Measurements from ENCODE around the gene NKD1.

NKD1 gene

DNA sequence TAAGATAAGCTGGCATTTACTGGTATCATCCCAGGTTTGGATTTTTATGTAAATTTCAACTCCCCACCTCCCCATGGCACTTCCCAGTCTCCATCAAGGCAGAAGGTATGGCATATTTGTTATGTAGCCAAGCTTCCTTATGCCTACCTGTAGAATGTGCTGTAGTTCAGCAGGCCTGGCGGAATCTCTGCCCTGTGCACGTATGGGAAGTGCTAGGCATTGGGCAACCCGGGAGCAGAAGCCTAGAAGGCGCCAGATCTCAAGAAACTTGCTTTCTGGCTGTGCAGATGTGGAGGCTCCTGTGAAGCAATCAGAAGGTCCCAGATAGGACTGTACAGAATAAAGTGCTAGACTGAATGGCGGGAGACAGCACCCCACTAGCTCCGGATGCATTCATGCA lies 68.2 kb downstream of the NKD1 start:
- H3K9me2 ChIP-seq (replicated peaks; ENCODE audit: low read depth, low read length), result no peaks in the 10 kb centered on the region
- H3K27me3 ChIP-seq (ENCODE audit: insufficient read depth, low read length, poor library complexity, severe bottlenecking), result no peaks in the 10 kb centered on the region
- H3K4me3 ChIP-seq (ENCODE audit: low read length, poor library complexity, severe bottlenecking), result no peak overlapping the region
- H3K4me2 ChIP-seq (ENCODE audit: low read depth, low read length, poor library complexity, severe bottlenecking), result no peak overlapping the region
- H3K4me1 ChIP-seq (ENCODE audit: insufficient read depth, low read length, poor library complexity, severe bottlenecking), result no peaks in the 10 kb centered on the region
- no peaks in the 10 kb centered on the region for H4K20me1 ChIP-seq (ENCODE audit: insufficient read depth, low read length, poor library complexity, severe bottlenecking)
- no peaks in the 10 kb centered on the region for H3K36me3 ChIP-seq (ENCODE audit: insufficient read depth, low read length)
- no peak for TF ChIP-seq EZH2phosphoT487 (IDR thresholded peaks at IDR 0.05; ENCODE audit: borderline replicate concordance)
- TF ChIP-seq, protein P1, sequence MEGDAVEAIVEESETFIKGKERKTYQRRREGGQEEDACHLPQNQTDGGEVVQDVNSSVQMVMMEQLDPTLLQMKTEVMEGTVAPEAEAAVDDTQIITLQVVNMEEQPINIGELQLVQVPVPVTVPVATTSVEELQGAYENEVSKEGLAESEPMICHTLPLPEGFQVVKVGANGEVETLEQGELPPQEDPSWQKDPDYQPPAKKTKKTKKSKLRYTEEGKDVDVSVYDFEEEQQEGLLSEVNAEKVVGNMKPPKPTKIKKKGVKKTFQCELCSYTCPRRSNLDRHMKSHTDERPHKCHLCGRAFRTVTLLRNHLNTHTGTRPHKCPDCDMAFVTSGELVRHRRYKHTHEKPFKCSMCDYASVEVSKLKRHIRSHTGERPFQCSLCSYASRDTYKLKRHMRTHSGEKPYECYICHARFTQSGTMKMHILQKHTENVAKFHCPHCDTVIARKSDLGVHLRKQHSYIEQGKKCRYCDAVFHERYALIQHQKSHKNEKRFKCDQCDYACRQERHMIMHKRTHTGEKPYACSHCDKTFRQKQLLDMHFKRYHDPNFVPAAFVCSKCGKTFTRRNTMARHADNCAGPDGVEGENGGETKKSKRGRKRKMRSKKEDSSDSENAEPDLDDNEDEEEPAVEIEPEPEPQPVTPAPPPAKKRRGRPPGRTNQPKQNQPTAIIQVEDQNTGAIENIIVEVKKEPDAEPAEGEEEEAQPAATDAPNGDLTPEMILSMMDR (conservative IDR thresholded peaks at IDR 0.05; ENCODE audit: low read length), result no peak
- no peaks in the 10 kb centered on the region for H3K79me2 ChIP-seq (ENCODE audit: insufficient read depth, low read length)
- H3K9ac ChIP-seq (ENCODE audit: low read depth, low read length, poor library complexity, severe bottlenecking), result no peak overlapping the region
- H2AFZ ChIP-seq (ENCODE audit: low read length), result no peak overlapping the region
- H3K9me3 ChIP-seq (ENCODE audit: insufficient read depth, low read depth, low read length), result no peaks in the 10 kb centered on the region
- H3F3A ChIP-seq (ENCODE audit: low read depth), result no peaks in the 10 kb centered on the region

DNA sequence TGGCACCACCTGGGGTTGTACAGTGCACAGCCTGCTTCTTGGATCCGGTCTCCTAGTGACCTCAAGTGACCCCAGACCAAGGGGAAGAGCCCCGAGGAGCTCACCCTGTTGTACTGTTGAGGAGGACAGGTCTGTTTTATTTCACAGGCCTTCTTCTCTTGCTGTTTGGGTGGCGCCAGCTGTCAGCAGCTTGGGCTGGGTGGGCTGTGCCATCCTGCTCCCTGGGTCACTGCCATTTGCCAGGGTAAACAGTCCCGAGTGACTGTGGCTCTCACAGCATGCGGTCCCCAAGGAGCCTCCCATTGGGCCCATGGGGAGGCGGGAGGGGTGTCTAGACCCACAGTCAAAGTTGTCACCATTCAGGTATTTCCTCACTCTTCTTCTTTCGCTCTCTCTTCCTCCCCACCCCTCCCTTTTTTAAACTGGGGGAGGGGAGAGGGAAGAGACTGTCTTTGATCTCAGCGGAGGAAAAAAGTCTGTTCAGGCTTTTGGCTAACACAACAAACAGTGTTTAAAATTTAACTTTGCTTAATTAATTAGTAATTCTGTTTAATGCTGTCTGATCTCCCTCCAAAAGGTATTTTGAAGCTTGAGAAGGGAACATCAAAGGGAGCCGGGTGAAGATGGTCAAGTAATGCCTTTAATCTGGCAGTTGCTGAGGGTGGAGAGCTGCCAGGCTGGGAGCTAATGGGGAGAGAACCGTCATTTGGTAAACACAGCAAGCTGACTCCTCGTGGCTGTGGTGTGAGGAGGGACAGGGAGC lies 68.9 kb downstream of the NKD1 start:
- H3K9me2 ChIP-seq (replicated peaks; ENCODE audit: low read depth, low read length), result no peaks in the 10 kb centered on the region
- H2AFZ ChIP-seq (ENCODE audit: low read length), result no peak overlapping the region
- H3K4me1 ChIP-seq (ENCODE audit: insufficient read depth, low read length, poor library complexity, severe bottlenecking), result no peaks in the 10 kb centered on the region
- H4K20me1 ChIP-seq (ENCODE audit: insufficient read depth, low read length, poor library complexity, severe bottlenecking), result no peaks in the 10 kb centered on the region
- H3K4me3 ChIP-seq (ENCODE audit: low read length, poor library complexity, severe bottlenecking), result no peak overlapping the region
- no peaks in the 10 kb centered on the region for H3K27me3 ChIP-seq (ENCODE audit: insufficient read depth, low read length, poor library complexity, severe bottlenecking)
- no peaks in the 10 kb centered on the region for H3K36me3 ChIP-seq (ENCODE audit: insufficient read depth, low read length)
- H3K9me3 ChIP-seq (ENCODE audit: insufficient read depth, low read depth, low read length), result no peaks in the 10 kb centered on the region
- H3F3A ChIP-seq (ENCODE audit: low read depth), result no peaks in the 10 kb centered on the region
- no peak overlapping the region for H3K4me2 ChIP-seq (ENCODE audit: low read depth, low read length, poor library complexity, severe bottlenecking)
- TF ChIP-seq EZH2phosphoT487 (IDR thresholded peaks at IDR 0.05; ENCODE audit: borderline replicate concordance), result no peak
- TF ChIP-seq, protein P1 (conservative IDR thresholded peaks at IDR 0.05; ENCODE audit: low read length), result no peak
- H3K9ac ChIP-seq (ENCODE audit: low read depth, low read length, poor library complexity, severe bottlenecking), result no peak overlapping the region
- H3K79me2 ChIP-seq (ENCODE audit: insufficient read depth, low read length), result no peaks in the 10 kb centered on the region

DNA sequence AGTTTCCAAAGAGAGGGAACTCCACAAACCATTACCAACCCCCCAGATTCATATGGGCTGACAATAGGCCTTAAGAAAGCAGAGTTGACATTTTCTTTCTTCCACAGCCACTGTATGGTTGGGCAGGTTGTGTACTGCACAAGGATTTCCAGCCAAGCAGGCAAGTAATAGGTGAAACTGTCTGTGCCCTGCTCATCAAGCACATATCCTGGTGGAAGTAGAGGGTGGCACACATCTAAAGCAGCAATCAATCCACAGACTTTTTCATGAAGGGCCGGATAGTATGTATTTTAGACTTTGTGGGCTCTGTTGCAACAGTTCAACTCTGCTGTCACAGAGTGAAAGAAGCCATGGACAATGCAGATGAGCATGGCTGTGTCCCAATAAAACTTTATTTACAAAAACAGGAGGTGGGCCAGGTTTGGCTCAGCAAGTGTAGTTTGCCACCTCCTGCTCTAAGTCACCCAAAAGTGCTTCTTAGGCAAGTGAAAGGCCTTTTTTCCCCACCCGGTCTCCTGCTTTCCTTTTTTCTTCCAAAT lies 69.5 kb downstream of the NKD1 start:
- Histone ChIP-seq H4K20me1 (ENCODE audit: insufficient read depth, low read length, poor library complexity, severe bottlenecking) (no peaks in the 10 kb centered on the region), H3K27me3 (ENCODE audit: insufficient read depth, low read length, poor library complexity, severe bottlenecking) (no peaks in the 10 kb centered on the region), H3K79me2 (ENCODE audit: insufficient read depth, low read length) (no peaks in the 10 kb centered on the region), H3K4me2 (ENCODE audit: low read depth, low read length, poor library complexity, severe bottlenecking) (no peak overlapping the region), H3K36me3 (ENCODE audit: insufficient read depth, low read length) (no peaks in the 10 kb centered on the region), H2AFZ (ENCODE audit: low read length) (no peak overlapping the region), H3K4me1 (ENCODE audit: insufficient read depth, low read length, poor library complexity, severe bottlenecking) (no peaks in the 10 kb centered on the region), H3K9ac (ENCODE audit: low read depth, low read length, poor library complexity, severe bottlenecking) (no peak overlapping the region), H3K9me2 (replicated peaks; ENCODE audit: low read depth, low read length) (no peaks in the 10 kb centered on the region), H3K4me3 (ENCODE audit: low read length, poor library complexity, severe bottlenecking) (no peak overlapping the region), H3F3A (ENCODE audit: low read depth) (no peaks in the 10 kb centered on the region), H3K9me3 (ENCODE audit: insufficient read depth, low read depth, low read length) (no peaks in the 10 kb centered on the region)
- TF ChIP-seq, protein P1 (conservative IDR thresholded peaks at IDR 0.05; ENCODE audit: low read length), result no peak
- TF ChIP-seq EZH2phosphoT487 (IDR thresholded peaks at IDR 0.05; ENCODE audit: borderline replicate concordance), result no peak

Measured in Loucy (cell line).